ENCODE results near the gene GPR180.
"Not testable (repeated sequence)": the region's sequence is repeated elsewhere in the genome, so short reads cannot be mapped to it uniquely, and the experiment has no call there.

Gene GPR180

DNA sequence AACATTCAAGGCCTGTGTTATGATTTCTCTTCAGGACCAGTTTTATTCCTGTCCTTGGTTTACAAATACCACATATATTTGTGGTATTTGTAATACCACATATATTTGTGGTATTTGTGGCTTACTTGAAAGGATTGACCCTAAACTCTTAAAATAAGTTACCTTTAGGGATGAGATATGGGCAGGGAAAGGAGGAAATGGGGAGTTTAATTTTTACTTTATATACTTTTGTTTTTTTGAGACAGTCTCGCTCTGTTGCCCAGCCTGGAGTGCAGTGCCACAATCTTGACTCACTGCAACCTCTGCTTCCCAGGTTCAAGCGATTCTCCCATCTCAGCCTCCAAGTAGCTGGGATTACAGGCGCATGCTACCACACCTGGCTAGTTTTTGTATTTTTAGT, 3.4 kb upstream of the GPR180 start:
- no peak for DNase-seq

DNA sequence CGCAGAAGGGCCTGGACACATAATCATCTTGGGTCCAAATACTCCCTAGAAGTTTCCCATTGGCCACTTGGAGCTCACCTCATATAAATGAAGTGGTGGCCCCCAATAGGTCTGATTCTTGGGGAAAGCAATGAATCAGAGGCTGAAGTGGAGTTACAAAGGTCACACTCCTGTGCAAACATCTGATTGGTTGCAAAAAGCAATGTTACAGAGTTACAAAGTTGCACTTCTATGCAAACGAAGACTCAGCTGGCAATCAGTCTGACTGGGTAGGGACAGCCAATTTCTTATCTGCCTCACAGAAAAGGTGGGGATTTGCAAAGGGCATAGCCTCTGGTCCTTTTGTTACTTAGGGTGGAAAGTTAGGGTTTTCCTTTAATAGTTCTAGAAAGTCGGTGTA, 1.8 kb upstream of the GPR180 start:
- DNase-seq, result no peak

DNA sequence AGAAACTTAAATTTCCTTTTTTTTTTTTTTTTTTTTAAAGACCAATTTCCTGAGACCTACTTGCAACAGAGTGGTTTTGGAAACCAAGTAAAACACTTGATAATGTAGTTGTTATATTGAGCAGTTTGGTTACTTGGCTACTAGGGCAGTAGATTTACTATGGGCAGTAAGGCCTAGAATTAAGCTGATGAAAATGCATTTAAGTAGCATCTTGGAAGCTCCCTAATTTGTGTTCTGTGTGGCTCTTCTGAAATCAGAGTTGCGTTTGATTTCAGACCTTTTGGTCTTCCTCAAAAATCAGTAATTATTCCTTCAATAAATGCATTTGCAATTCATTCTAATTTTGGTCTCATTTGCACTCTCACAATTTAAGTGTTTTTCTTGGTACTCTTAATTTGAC, 810 bp downstream of the GPR180 start:
- DNase-seq, result no peak

DNA sequence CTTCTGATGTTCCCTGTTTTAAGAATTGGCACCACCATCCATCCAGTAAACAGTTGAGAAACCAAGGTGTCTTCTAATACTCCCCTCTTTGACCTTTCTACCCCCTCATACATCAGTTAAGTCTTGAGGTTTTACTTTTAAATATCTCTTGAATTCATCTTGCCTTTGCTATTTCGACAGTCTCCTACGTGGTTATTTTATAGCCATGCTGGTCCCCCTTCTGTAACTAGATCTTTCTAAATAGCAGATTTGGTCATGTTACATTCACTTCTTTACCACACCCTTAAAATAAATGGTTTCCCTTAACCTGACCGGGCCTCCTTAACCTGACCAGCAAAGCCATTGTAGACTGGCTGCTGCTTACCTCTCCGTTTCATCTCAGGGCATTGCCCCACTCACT, 5.4 kb downstream of the GPR180 start:
- DNase-seq, result no peak

DNA sequence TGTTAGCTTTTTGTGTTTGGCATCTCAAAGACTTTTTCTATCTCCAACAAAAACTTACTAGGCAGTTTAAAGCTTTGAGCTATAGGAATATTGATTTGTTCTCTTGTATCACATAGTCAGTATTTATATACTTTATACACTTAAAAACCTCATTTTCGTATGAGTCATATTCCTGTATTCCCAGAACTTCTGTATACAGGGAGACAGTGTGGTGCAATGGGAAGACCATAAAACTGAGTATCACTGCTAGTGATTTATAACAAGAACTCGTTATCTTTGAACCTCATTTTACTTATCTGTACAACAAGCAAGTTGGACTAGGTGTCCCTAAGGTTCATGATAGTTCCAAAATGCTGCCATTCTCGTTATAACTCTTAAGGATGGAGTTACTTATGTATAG, 6.3 kb downstream of the GPR180 start:
- DNase-seq, result no peak

DNA sequence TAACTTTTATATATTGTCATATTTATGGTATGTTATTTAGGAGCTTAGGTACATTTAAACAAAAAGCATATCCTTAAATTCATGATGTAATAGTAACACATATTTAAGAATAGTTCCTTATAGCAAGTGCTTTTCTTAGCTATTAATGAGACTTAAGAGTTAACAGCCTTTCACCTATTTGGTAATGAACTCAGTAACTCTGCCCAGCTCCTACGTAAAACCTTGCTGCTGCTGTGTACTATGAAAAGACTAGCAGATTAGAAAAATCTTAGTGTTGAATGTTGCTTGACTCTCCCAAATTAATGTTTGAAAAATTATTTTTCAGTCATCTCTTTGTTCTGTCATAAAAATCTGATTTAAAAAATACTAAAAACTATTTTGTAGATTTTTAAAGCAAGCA, 6.9 kb downstream of the GPR180 start:
- DNase-seq, result no peak

DNA sequence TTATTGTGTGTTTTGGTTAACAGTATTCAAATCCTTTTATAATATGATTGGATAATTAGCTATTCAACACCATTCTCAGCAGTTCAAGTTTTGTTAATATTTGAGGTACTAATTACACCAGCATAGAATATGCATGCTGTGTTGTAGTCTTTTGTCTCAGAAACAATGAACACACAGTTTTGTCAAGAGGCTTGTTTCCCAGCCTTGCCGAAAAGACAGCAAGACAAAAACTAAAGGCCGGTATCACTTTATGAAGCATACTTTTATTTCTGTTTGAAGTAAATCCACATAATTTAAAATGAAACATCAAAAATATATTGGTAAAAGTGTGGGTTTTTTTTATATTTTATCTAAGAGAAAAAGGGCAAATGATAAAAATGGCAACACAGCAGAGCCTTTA, 7.5 kb downstream of the GPR180 start:
- no peak for DNase-seq

DNA sequence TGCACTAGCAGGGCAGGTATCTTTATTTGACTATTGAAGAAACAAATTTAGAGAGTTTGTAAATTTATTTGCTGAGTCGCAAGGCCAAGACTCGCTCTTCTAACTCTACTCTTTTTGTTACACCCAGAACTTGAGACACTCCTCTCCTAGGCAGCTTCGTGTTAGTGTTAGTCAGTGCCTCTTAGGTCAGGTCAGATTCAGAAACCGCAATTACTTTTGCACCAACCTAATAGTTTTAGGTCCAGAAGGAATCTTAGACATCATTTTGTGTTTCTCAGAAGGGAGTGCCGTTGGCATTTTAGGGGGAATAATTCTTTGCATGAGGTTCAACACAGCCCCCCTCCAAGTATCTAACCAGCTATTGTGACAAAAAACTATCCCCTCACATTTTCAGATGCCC, 8.8 kb downstream of the GPR180 start:
- DNase-seq, result no peak

DNA sequence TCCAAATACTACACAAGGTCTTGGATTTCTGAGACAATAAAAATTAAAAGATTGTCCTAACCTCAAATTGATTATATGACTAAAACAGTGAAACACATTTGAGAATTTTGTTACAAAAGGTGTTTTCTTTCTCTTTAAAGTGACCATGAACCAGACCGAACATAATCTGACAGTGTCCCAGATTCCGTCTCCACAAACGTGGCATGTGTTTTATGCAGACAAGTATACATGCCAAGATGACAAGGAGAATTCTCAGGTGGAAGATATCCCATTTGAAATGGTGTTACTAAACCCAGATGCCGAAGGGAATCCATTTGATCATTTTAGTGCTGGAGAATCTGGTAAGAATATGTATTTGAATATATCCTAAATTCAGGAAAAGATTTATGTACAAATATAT, 10.4 kb downstream of the GPR180 start:
- DNase-seq, result no peak

DNA sequence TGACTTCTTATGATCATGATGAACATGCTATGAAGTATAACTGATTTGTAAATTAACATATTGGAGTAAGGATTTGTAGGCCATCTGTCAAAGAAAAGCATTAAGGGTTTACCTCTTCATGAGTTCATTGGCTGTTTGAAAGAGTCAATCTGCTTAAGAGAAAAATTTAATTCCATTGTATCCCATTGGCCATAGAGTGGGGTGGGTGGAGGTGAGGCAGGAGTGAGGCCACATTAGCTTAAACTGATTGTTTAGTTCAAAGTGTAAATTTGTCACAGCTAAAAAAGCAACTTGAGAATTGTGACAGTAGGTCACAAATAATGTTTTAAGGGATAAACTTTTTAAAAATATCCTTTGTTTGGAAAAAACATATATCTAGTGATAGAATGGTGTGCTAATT, 11.4 kb downstream of the GPR180 start:
- no peak for DNase-seq

DNA sequence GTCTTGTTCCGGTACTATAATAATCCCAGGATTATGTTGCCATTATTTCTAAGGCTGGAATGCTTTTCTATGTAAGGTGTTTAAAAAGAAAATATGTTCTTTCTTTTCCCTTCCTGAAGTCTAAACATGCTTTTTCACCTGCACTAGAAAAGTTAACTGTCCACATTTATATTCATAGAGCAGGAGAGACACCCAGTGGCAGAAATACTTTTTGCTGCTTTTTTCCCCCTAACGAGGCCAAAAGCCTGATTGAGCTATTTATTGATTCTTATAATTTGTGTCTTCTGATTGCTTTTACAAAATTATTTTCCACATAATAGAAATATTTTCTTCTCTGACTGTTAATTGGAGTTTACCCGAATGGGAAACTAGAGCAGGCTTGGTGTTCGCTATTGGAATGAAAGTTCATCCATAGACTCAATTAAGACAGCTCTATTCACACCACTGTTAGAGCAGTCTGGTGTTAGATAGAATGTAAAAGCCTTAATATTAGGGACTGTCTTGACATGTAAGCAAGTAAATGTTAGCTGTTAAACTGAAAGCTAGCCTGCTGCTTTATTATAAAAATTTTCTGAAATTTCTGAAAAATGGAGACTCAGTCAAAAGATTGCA, 15.8 kb downstream of the GPR180 start:
- DNase-seq, result no peak

DNA sequence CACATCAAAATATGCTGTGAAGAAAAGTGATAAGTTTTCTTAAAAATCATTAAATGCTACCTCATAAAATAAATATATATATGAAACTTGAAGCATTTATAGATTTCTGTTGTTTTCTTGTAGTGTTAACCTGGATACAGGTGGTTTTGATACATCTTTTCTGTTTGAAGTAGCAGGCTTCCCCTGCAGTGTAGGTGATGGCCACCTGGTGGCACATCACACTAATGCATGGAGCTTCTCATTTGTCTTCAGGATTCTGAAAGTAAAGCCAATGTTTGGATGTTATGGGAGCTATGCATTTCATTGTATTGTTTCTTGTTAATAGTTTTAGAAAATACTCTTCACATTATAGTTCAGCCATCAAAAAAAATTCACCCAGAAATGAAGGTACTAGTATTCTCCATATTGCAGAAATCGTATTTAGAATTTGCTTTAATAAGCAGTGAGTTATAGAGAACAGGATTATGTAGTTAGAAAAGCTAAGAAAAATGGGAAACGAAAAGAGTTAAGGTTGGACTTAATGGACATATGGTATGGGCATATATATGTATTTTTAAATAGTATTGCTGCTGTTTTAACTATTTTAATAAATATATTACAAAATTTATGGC, 18.7 kb downstream of the GPR180 start:
- no peak for DNase-seq

DNA sequence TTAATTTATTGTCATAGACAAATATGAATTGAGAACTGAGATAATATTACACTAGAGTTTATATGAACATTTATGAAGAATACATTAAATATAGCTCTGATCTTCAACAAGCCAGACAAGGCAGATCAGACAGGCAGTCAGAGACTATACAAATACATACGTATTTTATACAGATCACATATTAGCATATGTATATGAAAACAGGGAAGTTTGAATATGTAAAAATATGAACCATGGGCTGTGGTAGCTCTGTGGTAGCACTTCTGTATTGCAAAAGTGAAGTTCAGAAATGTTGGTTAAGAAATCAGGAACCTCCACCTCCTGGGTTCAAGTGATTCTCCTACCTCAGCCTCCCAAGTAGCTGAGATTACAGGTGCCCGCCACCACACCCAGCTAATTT, 20.7 kb downstream of the GPR180 start:
- DNase-seq, result no peak

DNA sequence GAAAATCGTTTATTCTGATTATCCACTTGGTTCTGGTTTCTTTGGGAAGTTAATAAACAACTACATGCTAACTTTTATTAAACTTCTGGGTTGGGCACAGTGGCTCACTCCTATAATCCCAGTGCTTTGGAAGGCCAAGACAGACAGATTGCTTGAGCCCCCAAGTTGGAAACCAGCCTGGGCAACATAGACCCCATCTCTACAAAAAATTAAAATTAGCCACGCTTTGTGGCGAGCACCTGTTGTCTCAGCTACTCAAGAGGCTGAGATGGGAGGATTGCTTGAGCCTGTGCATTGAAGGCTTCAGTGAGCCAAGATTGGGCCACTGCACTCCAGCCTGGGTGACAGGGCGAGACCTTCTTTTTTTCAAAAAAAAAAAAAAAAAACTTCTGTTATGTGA, 21.7 kb downstream of the GPR180 start:
- no peak for DNase-seq

DNA sequence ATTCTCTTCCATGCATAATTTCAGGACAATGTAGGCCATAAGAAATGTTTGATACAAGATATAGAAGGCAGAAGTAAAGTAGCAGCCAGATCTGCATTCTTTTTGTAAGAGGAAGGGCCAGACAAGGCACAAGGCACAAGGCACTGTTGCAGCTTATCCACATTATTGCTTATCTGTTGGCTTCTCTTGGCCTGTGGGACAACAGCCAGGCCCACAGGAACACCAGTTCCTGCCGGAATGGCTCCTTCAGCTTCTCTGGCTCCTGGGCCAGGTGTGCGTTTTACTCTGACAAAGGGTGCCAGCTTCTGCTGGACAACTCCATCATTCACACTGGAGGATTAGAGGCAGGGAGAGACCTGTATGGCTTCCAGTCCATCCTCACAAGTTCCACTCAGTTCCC, 29.2 kb downstream of the GPR180 start:
- DNase-seq, result no peak

DNA sequence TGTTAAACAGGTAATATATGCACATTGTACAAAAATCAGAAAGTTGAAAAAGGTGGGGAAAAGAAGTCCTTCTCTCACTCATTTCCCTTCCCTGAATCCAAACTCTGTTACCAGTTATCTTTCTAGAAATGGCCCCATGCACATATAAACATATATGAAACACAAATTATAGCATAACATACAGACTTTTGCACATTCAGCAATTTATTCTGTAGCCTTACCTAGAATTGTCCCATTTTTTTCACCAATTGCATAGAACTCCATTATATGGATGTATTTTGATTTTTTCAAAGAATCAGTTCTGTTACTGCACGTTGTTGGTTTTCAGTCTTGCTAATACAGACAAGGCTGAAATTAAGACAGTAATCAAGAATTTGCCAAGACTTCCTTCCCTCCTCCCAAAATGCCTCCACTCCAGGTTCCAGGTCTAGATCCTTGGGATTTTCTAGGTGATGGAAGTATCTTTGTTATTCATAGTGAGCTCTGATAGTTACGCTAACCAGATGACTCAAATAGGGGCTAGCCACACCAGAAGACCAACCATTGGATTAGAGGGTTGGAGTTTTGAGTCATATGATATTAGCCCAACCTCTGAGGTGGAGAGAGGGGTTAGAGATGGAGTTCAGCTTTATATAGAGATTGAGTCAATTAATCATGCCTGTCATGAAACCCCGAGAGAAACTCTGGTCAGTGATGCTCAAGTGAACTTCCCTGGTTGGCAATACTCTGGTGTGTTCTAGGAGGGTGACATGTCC, 30.7 kb downstream of the GPR180 start:
- no peak for DNase-seq

DNA sequence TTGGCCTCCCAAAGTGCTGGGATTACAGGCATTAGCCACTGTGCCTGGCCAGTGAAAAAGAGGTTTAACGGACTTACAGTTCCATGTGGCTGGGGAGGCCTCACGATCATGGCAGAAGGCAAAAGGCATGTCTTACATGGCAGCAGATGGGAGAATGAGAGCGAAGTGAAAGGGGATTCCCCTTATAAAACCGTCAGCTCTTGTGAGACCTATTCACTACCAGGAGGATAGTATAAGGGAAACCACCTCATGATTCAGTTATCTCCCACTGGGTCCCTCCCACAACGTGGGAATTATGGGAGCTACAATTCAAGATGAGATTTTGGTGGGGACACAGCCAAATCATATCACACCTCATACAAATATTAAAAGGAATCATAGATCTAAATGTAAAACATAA, 34.4 kb downstream of the GPR180 start:
- DNase-seq, result not testable (repeated sequence)

DNA sequence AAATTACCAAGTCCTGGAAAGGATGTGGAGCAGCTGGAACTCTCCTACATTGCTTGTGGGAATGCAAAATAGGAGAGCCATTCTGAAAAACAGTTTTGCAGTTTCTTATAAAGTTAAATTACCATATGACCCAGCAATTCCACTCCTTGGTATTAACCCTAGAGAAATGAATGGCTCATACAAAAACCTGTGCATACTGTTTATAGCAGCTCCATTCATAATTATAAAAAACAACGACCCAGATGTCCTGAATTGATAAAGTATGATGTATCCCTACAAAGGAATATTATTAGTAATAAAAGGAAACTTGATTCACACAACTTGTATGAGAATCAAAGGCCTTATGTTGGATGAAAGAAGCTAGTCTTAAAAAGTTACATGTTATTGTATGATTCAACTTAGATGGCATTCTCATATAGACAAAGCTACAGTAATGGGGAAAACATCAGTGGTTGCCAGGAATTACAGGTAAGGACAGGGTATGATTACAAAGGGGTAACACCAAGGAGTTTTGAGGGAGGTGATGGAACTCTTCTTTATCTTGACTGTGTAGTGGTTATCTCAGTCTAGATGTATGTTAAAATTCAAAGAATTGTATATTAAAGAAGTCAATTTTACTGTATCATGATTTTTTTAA, 35.4 kb downstream of the GPR180 start:
- no peak for DNase-seq

DNA sequence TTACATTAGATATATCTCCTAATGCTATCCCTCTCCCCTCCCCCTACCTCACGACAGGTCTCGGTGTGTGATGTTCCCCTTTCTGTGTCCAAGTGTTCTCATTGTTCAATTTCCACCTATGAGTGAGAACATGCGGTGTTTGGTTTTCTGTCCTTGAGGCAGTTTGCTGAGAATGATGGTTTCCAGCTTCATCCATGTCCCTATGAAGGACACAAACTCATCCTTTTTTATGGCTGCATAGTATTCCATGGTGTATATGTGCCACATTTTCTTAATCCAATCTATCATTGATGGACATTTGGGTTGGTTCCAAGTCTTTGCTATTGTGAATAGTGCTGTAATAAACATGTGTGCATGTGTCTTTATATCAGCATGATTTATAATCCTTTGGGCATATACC, 36.0 kb downstream of the GPR180 start:
- not testable (repeated sequence) for DNase-seq

DNA sequence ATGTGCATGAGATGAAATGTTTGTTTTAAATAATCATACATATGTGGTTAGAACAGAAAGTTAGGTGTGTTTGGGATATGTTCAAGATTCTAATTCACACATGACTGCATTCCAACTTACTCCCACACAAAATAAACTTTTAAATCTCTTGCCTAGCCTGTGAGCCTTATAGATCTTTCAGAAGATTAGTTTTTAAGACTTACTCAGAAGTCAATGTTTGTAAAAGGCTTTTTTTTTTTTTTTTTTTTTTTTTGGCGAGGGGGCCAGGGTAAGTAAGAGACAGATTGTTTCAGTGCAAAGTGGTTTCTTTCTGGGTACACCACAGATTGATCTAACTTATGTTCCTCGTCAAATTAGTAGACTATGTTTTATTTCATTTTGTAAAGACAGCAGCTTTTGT, 39.1 kb downstream of the GPR180 start:
- DNase-seq, result no peak

DNA sequence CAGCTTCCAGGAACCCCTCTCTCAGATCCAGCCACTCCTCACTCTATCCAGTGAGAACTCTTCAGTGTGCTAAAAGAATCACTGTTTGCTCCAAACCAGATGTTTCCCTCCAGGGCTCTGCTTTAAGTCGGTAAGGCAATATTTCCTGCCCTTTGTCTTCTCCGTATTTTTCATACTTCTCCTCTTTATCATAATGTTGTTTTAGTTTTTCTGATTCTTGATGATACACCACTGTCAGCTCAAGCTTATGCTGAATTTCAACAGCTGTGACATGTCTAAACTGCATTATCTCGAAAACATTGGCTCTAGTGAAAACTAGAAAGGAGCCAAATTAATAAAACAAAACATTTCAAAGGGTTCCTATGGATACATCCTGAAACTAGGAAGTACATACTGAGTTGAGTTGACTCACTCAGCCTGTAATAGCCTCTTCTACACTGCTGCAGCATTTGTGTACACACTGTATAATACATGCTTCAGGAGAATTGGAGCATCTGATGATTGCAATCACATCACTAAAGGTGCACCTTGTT, 39.8 kb downstream of the GPR180 start:
- DNase-seq, result no peak

DNA sequence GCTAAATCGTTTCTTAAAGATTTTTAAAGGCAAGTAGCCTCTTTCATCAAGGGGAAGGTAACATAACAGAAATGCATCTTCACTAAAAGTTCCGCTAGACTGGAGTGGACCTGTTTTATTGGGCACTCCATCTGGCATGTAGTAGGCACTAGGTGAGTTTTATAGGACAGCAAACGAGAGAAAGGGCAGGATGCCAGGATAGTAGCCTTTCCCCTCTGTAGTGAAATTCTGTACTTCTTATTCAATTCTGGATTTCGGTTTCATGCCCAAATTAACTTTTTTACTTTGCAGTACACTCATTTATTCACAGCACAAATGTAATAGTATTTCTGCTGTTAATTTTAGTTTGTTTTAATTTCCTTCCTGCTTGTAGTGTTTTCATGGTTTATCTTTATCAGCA, 45.2 kb downstream of the GPR180 start:
- no peak for DNase-seq

DNA sequence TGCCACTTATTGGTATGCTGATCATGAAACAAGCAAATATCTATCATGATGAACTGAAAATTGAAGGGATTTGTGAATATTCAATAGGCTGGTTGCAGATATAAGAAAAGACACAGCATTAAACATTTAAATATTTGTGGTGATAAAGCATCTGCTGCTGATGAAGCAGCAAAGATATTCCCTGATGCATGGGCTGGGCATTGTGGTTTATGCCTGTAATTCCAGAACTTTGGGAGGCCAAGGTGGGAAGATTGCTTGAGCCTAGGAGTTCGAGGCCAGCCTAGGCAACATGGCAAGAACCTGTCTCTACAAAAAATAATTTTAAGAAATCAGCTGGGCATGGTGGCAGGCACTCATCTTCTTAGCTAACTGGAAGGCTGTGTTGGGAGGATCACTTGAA, 54.5 kb downstream of the GPR180 start:
- DNase-seq, result no peak

DNA sequence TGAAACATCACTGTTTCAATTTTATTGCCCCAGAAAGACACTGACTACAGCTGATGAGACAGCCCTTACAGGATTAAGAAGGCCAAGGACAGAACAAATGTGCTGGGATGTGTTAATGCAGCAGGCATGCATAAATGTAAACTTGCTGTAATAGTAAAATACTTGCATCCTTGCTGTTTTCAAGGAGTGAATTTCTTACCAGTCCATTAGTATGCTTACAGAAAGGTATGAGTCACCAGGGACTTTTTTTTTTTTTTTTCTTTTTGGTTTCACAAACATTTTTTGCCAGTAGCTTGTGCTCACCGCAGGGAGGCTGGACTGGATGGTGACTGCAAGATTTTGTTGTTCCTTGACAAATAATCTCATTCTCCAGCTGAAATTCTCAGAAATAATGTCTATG, 55.1 kb downstream of the GPR180 start:
- DNase-seq, result peak; percentile 32

Data from stimulated activated CD8-positive, alpha-beta memory T cell treated with anti-CD3 and anti-CD28 coated beads, Interleukin-4, amount 100 ng/mL, for 48 hours (primary cell).